HTERT RPE-1 (cell line): ENCODE measurements around the gene CYP39A1.
"Not testable (repeated sequence)": the region's sequence is repeated elsewhere in the genome, so short reads cannot be mapped to it uniquely, and the experiment has no call there.

Source experiments
- in situ Hi-C: fragments of 300-500 bp; cut with MboI; formaldehyde crosslinking; loops from 4 replicates; pipeline ENCODE4 v1.14.3; 2020; ENCODE audit warnings: low sequenced_read_pairs

Gene CYP39A1

DNA sequence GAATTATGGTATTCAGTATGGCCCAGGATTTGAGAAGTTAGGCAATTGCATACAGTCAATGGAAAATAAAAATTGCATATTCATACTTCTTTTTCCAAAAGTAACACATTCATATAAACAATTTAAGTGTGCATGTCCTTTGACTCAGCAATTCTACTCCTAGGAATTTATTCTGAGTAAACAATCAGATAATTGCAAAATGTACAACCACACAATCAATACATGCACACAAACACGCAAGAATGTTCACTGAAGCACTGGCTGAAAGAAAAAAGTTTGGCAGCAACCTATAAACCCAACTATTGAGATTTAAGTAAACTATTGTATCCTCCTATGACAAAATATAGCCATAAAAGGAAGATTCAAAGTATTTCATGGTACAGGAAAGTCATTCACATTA, 1.6 kb downstream of the CYP39A1 start:
- in situ Hi-C loops, result no loop called here

- in situ Hi-C loops, result no loop called here
Observed at GRCh38 chr6:46648869-46649492, 3.6 kb downstream of the CYP39A1 start.

GRCh38 chr6:46648108-46648507, 4.5 kb downstream of the CYP39A1 start:
- in situ Hi-C loops, result not testable (repeated sequence)

- in situ Hi-C loops, result no loop called here
Observed at GRCh38 chr6:46645265-46645664, 7.4 kb downstream of the CYP39A1 start.

DNA sequence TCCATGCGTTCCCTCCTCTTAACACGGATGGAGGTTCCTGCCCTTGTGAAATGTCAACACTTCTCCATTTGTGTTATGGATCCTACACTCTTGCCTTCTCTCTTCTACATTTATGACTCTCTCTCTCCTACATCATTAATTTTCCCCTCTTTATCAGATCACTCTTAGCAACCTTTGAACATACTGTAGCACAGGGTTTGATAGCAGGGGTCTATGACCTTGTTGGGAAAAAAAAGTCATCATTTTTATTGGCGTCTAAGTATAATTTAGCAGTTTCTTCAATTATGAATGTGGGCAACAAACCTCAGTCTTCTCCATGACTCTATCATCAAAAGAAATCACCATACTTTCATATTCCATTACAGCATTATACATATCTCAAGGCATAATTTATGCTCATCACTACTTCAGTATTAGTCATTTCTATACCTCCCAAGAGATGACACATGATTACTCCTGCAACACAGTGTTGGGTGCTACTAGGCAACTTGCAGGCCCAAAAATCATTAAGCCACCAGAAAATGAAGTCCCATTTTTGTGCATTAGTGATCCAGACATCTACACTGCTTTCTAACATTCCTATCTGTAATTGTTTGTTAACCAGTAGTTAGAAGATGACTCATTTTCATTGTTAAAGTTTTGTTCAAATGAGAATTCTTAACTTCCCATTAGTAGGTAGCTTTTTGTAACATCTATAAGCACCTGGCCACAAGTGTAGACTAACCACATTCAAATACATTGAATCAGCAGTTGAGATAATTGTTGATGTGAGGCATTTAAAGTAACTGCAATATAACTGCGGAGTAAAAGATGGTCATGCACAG, 9.5 kb downstream of the CYP39A1 start:
- in situ Hi-C loops, result no loop called here

- in situ Hi-C loops, result no loop called here
Observed at GRCh38 chr6:46638650-46639049, 14.0 kb downstream of the CYP39A1 start.

GRCh38 chr6:46637933-46638332, 14.7 kb downstream of the CYP39A1 start:
- in situ Hi-C loops, result no loop called here

- in situ Hi-C loops, result no loop called here
Observed at GRCh38 chr6:46637145-46637544, 15.5 kb downstream of the CYP39A1 start.

GRCh38 chr6:46635462-46635861, 17.2 kb downstream of the CYP39A1 start:
- in situ Hi-C loops, result no loop called here

GRCh38 chr6:46632053-46632452, 20.6 kb downstream of the CYP39A1 start:
- in situ Hi-C loops, result no loop called here

- in situ Hi-C loops, result no loop called here
Observed at GRCh38 chr6:46629691-46630090, 22.9 kb downstream of the CYP39A1 start.

GRCh38 chr6:46628976-46629375, 23.6 kb downstream of the CYP39A1 start:
- in situ Hi-C loops, result no loop called here

DNA sequence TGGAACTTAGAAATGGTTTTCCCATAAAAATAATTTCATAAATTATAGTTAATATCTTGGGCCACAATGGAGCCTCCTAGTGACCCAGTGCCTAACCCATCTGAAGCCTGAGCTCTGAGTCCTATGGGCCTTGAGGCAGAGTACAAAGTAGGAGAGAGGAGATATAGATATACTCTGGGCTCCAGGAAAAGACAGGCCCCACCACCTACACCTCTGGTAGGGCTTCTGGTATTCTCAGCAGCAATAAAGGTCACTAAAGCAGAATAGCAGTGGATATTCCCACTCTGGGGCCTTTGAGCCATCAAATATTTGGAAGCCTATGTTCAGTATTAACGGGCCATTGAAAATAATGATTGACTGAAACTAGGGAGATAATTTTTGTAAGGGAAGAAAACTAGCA, 24.1 kb downstream of the CYP39A1 start:
- in situ Hi-C loops, result no loop called here

DNA sequence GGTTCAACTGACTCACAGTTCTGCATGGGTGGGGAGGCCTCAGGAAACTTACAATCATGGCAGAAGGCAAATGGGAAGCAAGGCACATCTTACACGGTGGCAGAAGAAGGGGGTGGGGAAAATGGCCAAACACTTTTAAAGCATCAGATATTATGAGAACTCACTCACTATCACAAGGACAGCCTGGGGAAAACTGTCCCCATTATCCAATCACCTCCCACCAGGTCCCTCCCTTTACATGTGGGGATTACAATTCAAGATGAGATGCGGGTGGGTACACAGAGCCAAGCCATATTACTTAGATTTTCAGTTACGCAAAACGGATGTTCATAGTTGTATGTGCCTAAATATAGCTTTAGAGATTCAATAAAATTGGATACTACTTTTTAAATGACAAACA, 25.6 kb downstream of the CYP39A1 start:
- in situ Hi-C loops, result no loop called here

- in situ Hi-C loops, result no loop called here
Observed at GRCh38 chr6:46626228-46626909, 26.2 kb downstream of the CYP39A1 start.

DNA sequence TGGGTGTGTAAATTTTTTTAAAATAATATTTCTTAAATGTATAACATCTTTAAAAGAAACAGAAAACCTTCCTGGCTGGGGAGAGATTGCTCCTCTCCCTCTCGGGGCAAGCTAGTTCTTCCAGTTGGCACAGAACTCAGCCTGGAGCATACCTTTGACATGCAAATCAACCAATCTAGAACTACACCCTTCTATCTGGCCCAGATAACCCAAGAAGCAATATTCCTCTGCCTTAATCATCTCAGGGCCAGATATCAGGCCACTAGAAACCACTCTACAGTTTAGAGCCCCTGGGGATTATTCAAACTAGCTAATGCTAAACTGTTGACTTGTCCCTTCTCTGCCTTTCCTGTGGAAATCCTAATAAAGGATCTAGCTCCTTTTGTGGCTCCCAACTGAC, 33.9 kb downstream of the CYP39A1 start:
- in situ Hi-C loops, result no loop called here

GRCh38 chr6:46612645-46613044, 40.0 kb downstream of the CYP39A1 start:
- in situ Hi-C loops, result no loop called here

GRCh38 chr6:46610862-46611553, 41.6 kb downstream of the CYP39A1 start:
- in situ Hi-C loops, result no loop called here

DNA sequence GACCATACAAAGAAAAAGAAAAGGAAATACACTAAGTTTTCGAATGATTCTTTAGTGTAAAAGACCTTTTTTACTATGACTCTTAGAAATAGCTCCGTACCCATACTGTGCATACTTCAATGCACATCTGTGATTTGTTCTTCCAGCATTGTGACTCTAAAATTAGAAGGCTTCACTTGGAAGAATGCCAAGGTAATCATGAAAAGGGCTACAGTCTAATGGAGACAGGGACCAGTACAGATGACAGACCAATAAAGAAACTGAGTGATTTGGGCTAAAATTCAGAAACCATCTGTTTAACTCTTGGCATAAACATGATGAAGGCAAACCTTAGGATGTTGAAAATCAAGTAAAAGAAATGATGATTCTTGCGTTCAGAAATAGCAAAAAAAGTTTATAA, 46.3 kb downstream of the CYP39A1 start:
- in situ Hi-C loops, result no loop called here

DNA sequence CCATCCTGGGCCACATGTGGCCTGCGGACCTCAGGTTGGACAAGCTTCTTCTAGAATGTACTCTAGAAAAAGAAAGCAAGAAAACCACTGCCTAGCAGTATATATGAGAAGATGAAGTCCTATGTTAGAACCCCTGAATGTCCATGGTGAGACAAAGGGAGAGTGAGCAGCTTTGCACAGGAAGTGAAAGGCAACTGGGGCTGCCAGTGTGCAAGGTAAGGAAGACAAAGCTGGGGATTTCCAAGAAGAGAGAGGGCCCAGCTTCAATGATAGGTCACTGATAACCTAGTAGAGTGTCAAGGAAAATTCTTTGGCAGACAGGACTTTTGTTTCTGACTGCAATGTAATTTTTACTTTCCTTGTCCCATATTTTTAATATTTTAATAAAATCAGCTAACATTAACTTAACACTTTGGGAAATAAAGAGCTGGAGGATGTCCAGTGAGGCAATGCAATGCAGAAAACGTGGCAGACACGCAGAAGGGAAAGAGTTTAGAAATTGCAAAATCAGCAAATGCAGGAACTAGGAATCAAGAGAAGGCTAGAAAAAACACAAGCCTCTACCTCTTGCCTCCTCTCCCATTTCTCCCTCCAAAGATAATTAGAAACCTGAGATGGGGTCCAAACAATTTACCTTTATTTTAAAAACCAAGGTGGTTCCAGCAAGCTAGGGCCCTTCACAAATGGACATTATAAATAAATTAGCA, 47.4 kb downstream of the CYP39A1 start:
- in situ Hi-C loops, result no loop called here

DNA sequence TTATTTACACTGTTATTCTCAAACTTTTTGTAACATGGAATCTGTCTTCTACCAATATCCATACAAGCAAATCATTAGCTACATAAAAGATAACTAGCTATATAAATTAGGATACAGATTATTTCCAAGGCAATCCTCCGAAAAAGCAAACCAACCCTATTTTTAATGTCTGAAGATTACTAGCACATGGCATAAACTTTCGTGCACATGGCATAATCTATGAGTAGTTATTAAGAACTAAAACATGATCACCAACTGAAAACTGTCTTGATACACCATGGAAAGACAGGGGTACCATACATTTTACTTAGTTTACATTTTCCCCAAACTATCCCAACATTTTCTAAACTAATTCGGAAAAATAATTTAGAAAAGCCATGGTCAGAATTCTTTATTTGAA, 54.4 kb downstream of the CYP39A1 start:
- in situ Hi-C loops, result no loop called here
